Pancreas (tissue), 10 donors: ENCODE measurements around the gene AK8. TPM values are rescaled to one million over a fixed set of nuclear protein-coding genes. Genes with fewer than 3 reads are reported as not detected.

Experiments
- ATAC-seq, 4 donors: fragments of 200-7000 bp; cut with Tn5 transposase; one replicate each; pipeline versions ENCODE4 v1.8.0 to v1.9.1; 2020; ENCODE audit warnings: mild to moderate bottlenecking in 4 of 4, moderate library complexity in 4 of 4
- DNase-seq, 6 donors: peaks; one replicate each; pipeline ENCODE4 v3.0.0-alpha.2; 2020
- FAIRE-seq: peaks from 2 replicates; lab custom pipeline; 2012; peaks lifted over from hg19 to GRCh38; lab: Jason Lieb, UNC
- H3K27ac ChIP-seq, 4 donors: fragments of 200-600 bp; sonication (generic); 1 replicate in 3 of 4; 2 replicates in 1 of 4; pipeline versions ENCODE4 v1.5.0 to v1.8.0; 2020
- H3K27me3 ChIP-seq, 4 donors: fragments of 200-600 bp; one replicate each; pipeline ENCODE4 v1.8.0; 2021
- H3K36me3 ChIP-seq, 3 donors: fragments of 200-600 bp; sonication (generic) in 1 of 3; one replicate each; pipeline versions ENCODE4 v1.5.0 to v1.8.0; 2020 to 2021
- H3K4me1 ChIP-seq, 3 donors: fragments of 200-600 bp; one replicate each; pipeline ENCODE4 v1.8.0; 2021
- H3K4me3 ChIP-seq, 4 donors: fragments of 200-600 bp; sonication (generic) in 2 of 4; one replicate each; pipeline versions ENCODE4 v1.5.0 to v1.8.0; 2020 to 2021
- H3K9me3 ChIP-seq, 4 donors: fragments of 200-600 bp; one replicate each; pipeline ENCODE4 v1.8.0; 2021
- WGBS, 2 donors: extraction: QIAGEN DNeasy Blood & Tissue Kit; methylation state at CpG; one replicate each; pipeline ENCODE4 v1.1.7; 2013; 5-methylcytosine and 5-hydroxymethylcytosine counted together
- intact Hi-C, 3 donors: fragments of 100-400 bp; cut with DNase I; formaldehyde crosslinking; loops; one replicate each; pipeline versions ENCODE4 v1.11.1 to v1.14.2; 2022
- polyA plus RNA-seq, 2 donors: library from polyadenylated mRNA; stranded (reverse); fragments of 200-250 nt; gene quantifications; one replicate each; pipeline ENCODE4 v1.2.3, GENCODE V29; 2013
- total RNA-seq, 6 donors: library from RNA; stranded (reverse); fragmentation: NEBNext Ultra II Directional in 4 of 6; extraction: Animal tissue kit (Norgen Biotek cat#: 25700) in 4 of 6; gene quantifications; one replicate each; pipeline versions ENCODE4 v1.2.1 to v1.2.4, GENCODE V29; 2021 to 2023
- TF ChIP-seq, protein P1 (sequence below), 4 donors: fragments of 200-600 bp; sonication (generic) in 3 of 4; IDR thresholded peaks; one replicate each; pipeline versions ENCODE4 v1.5.0 to v1.8.0; 2021; ENCODE audit warnings: antibody characterized with exemption in 4 of 4
- donor health status: healthy with polysubstance abuse.
- donor health status: DM: no; HTN: no; CAD: no; lungs with moderate emphysema.
- donor health status: DM: no; HTN: no; CAD: no.
- donor health status: control.
- donor health status: control.
- donor health status: Bipolar disorder and iron deficiency.
- donor health status: DM: yes; HTN: yes; CAD: no.
- donor health status: DM: no; HTN: no; CAD: no.
- donor health status: DM: no; HTN: no; CAD: no.
- donor health status: DM: yes; HTN: yes; CAD: no.

AK8 gene
- total and polyA plus RNA-seq, 8 donors: 0.19 to 1.0 (median 0.67) TPM

DNA sequence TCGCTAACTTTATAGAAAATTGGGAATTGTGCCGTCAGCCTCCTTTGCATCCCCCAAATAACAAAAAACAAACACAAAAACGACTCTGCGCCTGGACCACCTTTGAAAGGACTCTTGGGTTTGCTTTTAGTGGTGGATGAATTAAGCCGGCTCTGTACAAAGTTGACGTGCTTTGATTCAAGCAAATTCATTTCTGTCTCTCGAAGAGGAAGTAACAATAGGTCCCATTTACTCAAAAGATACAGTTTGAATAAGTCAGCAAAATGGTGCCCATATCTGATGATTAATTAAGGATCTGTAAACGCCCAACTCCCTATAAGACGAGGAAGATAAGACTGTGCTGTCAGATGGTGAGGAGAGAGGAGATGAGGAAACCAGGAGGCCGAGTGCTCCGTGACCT lies 67.8 kb downstream of the AK8 start:
- FAIRE-seq: no peak
- TF ChIP-seq, protein P1, sequence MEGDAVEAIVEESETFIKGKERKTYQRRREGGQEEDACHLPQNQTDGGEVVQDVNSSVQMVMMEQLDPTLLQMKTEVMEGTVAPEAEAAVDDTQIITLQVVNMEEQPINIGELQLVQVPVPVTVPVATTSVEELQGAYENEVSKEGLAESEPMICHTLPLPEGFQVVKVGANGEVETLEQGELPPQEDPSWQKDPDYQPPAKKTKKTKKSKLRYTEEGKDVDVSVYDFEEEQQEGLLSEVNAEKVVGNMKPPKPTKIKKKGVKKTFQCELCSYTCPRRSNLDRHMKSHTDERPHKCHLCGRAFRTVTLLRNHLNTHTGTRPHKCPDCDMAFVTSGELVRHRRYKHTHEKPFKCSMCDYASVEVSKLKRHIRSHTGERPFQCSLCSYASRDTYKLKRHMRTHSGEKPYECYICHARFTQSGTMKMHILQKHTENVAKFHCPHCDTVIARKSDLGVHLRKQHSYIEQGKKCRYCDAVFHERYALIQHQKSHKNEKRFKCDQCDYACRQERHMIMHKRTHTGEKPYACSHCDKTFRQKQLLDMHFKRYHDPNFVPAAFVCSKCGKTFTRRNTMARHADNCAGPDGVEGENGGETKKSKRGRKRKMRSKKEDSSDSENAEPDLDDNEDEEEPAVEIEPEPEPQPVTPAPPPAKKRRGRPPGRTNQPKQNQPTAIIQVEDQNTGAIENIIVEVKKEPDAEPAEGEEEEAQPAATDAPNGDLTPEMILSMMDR (IDR thresholded peaks at IDR 0.05): no peak
- no peaks in the 10 kb centered on the region for H3K36me3 ChIP-seq
- H3K27ac ChIP-seq: no peak overlapping the region
- no peaks in the 10 kb centered on the region for H3K27me3 ChIP-seq
- WGBS, 2 donors: 70 to 83% methylated on average over 11 of the region's 11 CpGs
- DNase-seq: no peak
- ATAC-seq: no peak
- intact Hi-C loops: no loop called here
- no peak overlapping the region for H3K4me3 ChIP-seq
- no peaks in the 10 kb centered on the region for H3K9me3 ChIP-seq
- no peaks in the 10 kb centered on the region for H3K4me1 ChIP-seq

DNA sequence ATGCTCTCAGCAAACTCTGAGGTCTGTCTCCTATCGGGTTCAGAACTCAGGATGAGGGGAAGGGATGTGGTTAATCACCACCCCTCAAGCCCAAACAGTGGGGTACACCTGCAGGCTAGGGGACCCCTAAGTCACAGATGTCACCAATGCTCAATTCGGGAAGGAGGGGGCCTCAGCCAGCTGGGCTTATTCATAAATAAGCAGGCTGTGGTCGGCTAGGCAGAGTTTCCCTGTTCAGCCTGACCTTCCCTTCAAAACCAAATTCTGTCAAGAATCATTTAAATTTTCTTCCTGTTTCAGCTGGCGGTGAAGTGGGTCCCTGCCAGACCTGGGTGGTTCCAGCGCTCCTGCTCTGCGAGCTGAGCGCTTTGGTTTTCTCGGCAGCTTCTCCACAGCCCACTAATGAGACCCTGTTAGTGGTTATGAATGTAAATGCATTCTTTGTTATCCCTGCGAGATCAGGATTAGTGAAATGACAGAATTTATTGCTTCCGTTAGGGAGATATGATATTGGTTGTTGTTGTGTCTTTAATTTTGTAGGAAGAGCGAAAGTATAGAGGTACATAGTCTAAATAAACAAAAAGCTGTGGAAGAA lies 68.3 kb downstream of the AK8 start:
- H3K27me3 ChIP-seq: no peaks in the 10 kb centered on the region
- DNase-seq (no peak), ATAC-seq (no peak), FAIRE-seq (no peak)
- intact Hi-C loops: no loop called here
- H3K36me3 ChIP-seq: no peaks in the 10 kb centered on the region
- 77 to 79% methylated on average over 11 of the region's 11 CpGs for WGBS, 2 donors
- TF ChIP-seq, protein P1 (IDR thresholded peaks at IDR 0.05): no peak
- H3K4me3 ChIP-seq: no peak overlapping the region
- no peaks in the 10 kb centered on the region for H3K9me3 ChIP-seq
- H3K4me1 ChIP-seq: no peaks in the 10 kb centered on the region
- H3K27ac ChIP-seq: no peak overlapping the region

DNA sequence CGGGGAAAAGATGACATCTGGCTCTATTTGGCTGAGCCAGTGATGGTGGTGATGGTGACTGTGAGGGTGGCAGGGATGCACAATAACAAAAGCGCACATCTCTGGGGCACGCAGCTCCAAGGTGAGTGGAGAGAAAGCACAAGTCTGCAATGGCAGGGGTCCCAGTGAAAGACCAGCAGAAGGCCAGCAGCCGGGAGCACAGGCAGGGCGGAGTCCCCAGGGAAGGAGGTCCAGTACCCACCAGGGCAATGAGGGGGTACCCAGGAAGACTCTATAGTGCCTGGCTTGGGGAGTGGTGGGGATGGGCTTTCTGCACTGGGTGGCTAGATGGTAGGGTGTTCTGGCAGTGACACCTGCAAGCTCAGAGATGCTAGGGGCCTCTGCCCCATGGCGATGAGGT lies 69.4 kb downstream of the AK8 start:
- intact Hi-C loops: no loop called here
- FAIRE-seq: no peak
- no peaks in the 10 kb centered on the region for H3K27me3 ChIP-seq
- no peak overlapping the region for H3K27ac ChIP-seq
- 78 to 84% methylated on average over 6 of the region's 6 CpGs for WGBS, 2 donors
- no peak overlapping the region for H3K4me3 ChIP-seq
- ATAC-seq: no peak
- TF ChIP-seq, protein P1 (IDR thresholded peaks at IDR 0.05): no peak
- H3K9me3 ChIP-seq: no peaks in the 10 kb centered on the region
- DNase-seq: no peak
- H3K4me1 ChIP-seq: no peaks in the 10 kb centered on the region
- H3K36me3 ChIP-seq: no peaks in the 10 kb centered on the region

DNA sequence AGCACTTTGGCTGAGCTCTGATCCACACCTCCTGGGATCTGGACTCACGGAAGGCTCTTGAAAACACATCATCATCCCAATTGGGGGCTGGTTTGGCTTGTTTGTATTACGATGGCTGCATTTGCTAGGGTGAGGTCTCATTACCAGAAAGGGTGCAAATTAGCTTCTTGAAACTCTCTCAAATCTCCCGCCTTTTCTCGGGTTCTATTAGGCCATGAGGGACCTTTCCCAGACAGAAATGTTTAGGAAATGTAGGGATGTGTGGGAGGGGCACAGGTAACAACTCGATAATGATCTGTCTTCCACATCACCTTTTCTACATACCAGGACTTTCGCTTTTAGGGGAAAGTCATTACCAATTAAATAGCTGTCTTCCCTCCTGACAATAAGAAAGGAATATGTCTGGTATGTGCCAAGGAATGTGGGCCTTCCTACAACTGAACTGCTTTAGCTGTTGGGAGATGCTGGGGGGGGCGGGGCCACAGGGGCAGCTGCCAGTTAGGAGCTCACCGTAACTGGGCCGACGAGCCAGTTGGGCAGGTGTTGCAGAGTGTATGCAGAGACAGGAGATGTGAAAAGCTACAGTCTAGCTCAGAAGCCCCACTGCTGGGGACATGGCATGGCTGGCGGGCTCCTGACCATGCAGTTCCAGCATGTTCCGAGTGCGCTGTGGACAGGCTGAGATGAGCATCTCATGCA lies 71.2 kb downstream of the AK8 start:
- H3K9me3 ChIP-seq: no peaks in the 10 kb centered on the region
- ATAC-seq (no peak), FAIRE-seq (no peak), DNase-seq (no peak)
- intact Hi-C loops: no loop called here
- H3K36me3 ChIP-seq: no peaks in the 10 kb centered on the region
- H3K27ac ChIP-seq: no peak overlapping the region
- H3K4me1 ChIP-seq: no peaks in the 10 kb centered on the region
- no peak overlapping the region for H3K4me3 ChIP-seq
- TF ChIP-seq, protein P1 (IDR thresholded peaks at IDR 0.05): no peak
- 57% methylated on average over 13 of the region's 13 CpGs for WGBS, 2 donors
- H3K27me3 ChIP-seq: no peaks in the 10 kb centered on the region

DNA sequence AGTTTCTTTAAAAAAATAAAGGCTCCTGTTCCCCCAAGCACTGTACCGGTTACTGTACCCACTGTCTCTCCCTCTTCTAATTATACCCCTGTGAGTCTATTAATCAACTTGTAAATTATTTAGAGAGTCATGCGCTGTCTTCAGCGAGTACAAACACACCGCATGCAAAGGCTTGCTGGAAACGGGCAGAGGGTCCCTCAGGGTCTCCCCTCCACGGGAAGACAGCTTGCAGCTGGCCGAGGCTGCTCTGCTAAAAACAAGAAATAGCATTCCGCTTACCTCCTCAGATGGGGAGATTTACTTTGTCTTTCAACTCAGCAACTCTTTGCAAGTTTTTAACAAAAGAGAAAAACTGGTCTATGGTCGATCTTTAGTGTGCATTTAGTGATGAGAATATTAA lies 71.8 kb downstream of the AK8 start:
- DNase-seq: no peak
- H3K27me3 ChIP-seq: no peaks in the 10 kb centered on the region
- no peaks in the 10 kb centered on the region for H3K9me3 ChIP-seq
- 54 to 57% methylated on average over 9 of the region's 9 CpGs for WGBS, 2 donors
- TF ChIP-seq, protein P1 (IDR thresholded peaks at IDR 0.05): no peak
- ATAC-seq: no peak
- intact Hi-C loops: no loop called here
- H3K36me3 ChIP-seq: no peaks in the 10 kb centered on the region
- no peak overlapping the region for H3K4me3 ChIP-seq
- H3K27ac ChIP-seq: no peak overlapping the region
- FAIRE-seq: no peak
- no peaks in the 10 kb centered on the region for H3K4me1 ChIP-seq
